Ureter (tissue), 1 donor: ENCODE results near the gene DUSP12. TPM values are rescaled to one million over a fixed set of nuclear protein-coding genes. Genes with fewer than 3 reads are reported as not detected.
A peak's percentile ranks its signal among the peaks of the same experiment; 100 is the strongest.
"Not testable (repeated sequence)": the region's sequence is repeated elsewhere in the genome, so short reads cannot be mapped to it uniquely, and the experiment has no call there.

ENCODE experiments used
- DNase-seq: peaks from one replicate; pipeline ENCODE4 v3.0.0-alpha.2; 2020; ENCODE audit warnings: low spot score
- total RNA-seq: library from RNA; stranded (reverse); gene quantifications from one replicate; pipeline ENCODE4 v1.2.4, GENCODE V29; 2023
- donor health status: DM: yes; HTN: yes; CAD: no.

DUSP12 gene
- 21.9 TPM for total RNA-seq

GRCh38 chr1:161749509-161750407 is at the start of gene DUSP12:
TSS of gene DUSP12 (plus strand) at chr1:161749786. CDS start at chr1:161749802, 16 bp downstream.
- peak; percentile 94 for DNase-seq

GRCh38 chr1:161702250-161702649 is 47.3 kb upstream of the DUSP12 start:
- DNase-seq: no peak

GRCh38 chr1:161705537-161705936 is 44.0 kb upstream of the DUSP12 start:
- DNase-seq: no peak

GRCh38 chr1:161706113-161706481 is 43.5 kb upstream of the DUSP12 start:
- no peak for DNase-seq

- no peak for DNase-seq
These were observed 42.9 kb upstream of the DUSP12 start, which contains the start of gene FCRLA for GRCh38 chr1:161706482-161707347. TSS of gene FCRLA (plus strand) at chr1:161707229. CDS start at chr1:161707265, 36 bp downstream.

GRCh38 chr1:161707503-161707902 is 42.1 kb upstream of the DUSP12 start:
- DNase-seq: no peak

- no peak for DNase-seq
These were observed 40.2 kb upstream of the DUSP12 start for GRCh38 chr1:161709373-161709772.

GRCh38 chr1:161710560-161710959 is 39.0 kb upstream of the DUSP12 start:
- no peak for DNase-seq

- no peak for DNase-seq
These were observed 30.8 kb upstream of the DUSP12 start for GRCh38 chr1:161718559-161719324.

GRCh38 chr1:161719325-161719611 is 30.3 kb upstream of the DUSP12 start:
- DNase-seq: no peak

GRCh38 chr1:161720422-161720821 is 29.2 kb upstream of the DUSP12 start:
- DNase-seq: no peak

GRCh38 chr1:161720956-161721737 is 28.4 kb upstream of the DUSP12 start, which contains the start of gene FCRLB:
TSS of gene FCRLB (plus strand) at chr1:161721544. CDS start at chr1:161722673, 1,129 bp downstream.
- DNase-seq: no peak

GRCh38 chr1:161721738-161722343 is 27.7 kb upstream of the DUSP12 start:
- DNase-seq: no peak

GRCh38 chr1:161722406-161722805 is 27.2 kb upstream of the DUSP12 start:
- no peak for DNase-seq

- no peak for DNase-seq
These were observed 26.0 kb upstream of the DUSP12 start for GRCh38 chr1:161723459-161724141.

GRCh38 chr1:161725258-161725907 is 24.2 kb upstream of the DUSP12 start:
- not testable (repeated sequence) for DNase-seq

GRCh38 chr1:161725908-161726472 is 23.6 kb upstream of the DUSP12 start:
- peak; percentile 64 for DNase-seq

GRCh38 chr1:161726473-161727255 is 22.9 kb upstream of the DUSP12 start:
- peak; percentile 94 for DNase-seq
